GM19452 (cell line): ENCODE data around the gene TMEM259.
A peak's percentile ranks its signal among the peaks of the same experiment; 100 is the strongest.
"Not testable (repeated sequence)": the region's sequence is repeated elsewhere in the genome, so short reads cannot be mapped to it uniquely, and the experiment has no call there.

Experiments used
- ATAC-seq: cut with Tn5 transposase; IDR thresholded peaks from one replicate; pipeline ENCODE4 v1.9.1; 2021; ENCODE audit not compliant: unreplicated experiment

The TMEM259 gene

DNA sequence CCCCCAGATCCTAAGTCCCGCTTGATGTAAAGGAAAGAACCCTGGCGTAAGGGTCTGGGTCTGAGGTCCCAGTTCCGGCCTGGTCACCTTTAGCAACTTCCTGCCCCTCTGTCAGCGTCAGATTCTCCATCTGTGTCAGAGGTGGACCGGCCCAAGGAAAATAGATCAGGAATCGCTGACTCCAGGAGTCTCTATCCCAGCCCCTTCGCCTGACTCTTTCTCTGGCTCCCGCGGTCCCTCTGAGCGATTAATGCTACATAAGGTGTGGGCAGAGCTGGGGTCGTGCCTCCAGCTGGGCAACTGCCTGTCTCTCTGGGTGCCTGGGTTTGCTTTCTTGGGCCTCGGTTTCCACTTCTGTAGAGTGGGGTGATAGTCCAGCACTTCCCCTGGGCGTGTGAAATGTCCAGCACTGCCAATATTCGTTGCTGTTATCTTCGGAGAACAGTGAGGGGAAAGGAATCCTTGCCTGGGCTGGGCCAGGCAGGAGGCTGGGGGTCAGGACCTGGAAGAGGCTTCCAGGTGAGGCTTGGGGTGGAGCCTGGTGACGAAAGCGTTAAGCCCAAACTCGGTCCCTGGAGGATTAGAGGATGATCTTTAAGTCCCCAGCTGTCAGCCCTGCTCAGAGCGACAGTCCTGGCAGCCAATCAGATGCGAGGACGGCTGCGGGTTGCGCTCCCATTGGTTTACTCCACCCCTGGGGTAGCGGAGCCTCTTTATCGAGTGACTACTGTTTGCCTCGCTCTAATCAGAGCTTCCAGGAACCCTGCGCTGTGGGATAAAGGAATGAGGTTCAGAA, 19.8 kb upstream of the TMEM259 start:
- ATAC-seq: peak; percentile 48

- ATAC-seq: peak; percentile 65
These were observed 18.9 kb upstream of the TMEM259 start, which contains the start of gene ABCA7 for GRCh38 chr19:1039646-1040475. Gene ABCA7, plus strand, starts transcription at chr19:1040107. Its CDS starts 1,255 bp downstream, at chr19:1041362.

DNA sequence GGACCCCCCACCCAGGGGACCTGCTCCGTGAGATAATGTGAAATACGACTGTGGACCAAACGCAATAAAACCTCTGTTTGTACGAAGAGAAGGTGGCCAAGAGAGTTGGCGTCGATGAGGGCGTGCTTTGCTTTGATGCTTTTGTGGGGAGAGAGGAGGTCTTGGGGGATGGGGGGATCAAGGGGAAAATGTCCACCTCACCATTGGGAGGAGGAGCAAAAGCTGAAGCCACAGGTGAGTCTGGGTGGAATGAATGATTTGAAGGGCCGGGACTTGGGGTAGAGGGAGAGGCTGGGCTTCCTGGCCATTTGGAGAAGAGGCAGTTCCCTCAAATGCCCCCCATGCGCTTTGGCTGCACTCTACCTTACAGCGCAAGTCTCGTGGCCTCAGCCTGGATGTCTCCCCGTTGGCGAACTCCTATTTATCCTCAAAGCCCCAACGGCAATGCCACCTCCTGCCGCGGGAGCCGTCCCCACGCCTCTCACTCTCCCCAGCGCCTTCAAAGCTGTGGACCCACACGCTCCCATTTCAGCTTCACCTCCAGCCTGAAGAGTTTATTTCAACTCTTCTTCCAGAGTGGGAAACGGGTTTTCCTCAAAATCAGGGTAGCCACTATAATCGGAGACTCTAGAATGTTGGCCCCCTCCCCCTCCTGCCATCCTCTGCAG, 18.2 kb upstream of the TMEM259 start:
- no peak for ATAC-seq

GRCh38 chr19:1037621-1038064, 16.7 kb upstream of the TMEM259 start:
- ATAC-seq: no peak

DNA sequence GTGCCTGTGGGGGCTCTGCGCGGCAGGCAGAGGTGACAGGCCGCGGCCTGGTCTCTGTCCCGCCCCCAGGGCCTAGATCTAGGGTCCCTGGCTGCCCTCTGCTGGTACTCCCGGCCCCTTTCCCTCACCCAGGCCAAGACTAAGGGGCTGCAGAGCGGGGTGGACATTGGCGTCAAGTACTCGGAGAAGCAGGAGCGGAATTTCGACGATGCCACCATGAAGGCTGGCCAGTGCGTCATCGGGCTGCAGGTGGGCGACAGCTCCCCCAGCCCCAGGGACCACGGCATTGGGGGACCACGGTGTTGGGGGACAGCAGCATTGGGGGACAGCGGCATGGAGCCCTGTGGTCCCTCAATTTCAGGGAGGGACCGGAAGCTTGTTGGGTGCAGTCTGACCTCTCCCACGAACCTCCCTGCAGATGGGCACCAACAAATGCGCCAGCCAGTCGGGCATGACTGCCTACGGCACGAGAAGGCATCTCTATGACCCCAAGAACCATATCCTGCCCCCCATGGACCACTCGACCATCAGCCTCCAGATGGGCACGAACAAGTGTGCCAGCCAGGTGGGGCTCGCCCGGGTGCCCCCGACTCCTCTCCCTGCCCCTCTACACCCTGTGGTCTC, 15.2 kb upstream of the TMEM259 start:
- ATAC-seq: no peak

- no peak for ATAC-seq
These were observed 11.4 kb upstream of the TMEM259 start for GRCh38 chr19:1032264-1032867.

GRCh38 chr19:1028062-1028926, 7.4 kb upstream of the TMEM259 start:
- ATAC-seq: no peak

DNA sequence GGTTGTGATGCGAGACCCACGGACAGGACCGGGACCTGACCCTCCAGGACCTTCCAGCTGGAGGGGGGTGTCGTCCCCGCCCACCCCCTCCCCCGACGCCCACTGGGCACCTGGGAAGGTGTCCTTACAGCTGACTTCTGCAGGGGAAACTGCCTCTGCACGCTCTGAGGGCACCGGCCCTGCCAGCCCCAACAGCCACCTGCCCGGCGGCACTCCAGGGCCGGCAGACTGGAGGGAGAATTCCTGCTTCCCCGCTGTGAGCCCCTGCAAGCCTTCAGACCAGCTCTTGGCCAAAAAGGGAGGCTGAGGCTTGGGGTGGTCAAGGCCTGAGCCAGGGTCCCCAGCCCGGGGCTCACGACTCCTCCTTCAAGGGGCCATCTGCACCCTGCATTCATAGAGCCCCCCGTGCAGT, 6.7 kb upstream of the TMEM259 start:
- no peak for ATAC-seq

DNA sequence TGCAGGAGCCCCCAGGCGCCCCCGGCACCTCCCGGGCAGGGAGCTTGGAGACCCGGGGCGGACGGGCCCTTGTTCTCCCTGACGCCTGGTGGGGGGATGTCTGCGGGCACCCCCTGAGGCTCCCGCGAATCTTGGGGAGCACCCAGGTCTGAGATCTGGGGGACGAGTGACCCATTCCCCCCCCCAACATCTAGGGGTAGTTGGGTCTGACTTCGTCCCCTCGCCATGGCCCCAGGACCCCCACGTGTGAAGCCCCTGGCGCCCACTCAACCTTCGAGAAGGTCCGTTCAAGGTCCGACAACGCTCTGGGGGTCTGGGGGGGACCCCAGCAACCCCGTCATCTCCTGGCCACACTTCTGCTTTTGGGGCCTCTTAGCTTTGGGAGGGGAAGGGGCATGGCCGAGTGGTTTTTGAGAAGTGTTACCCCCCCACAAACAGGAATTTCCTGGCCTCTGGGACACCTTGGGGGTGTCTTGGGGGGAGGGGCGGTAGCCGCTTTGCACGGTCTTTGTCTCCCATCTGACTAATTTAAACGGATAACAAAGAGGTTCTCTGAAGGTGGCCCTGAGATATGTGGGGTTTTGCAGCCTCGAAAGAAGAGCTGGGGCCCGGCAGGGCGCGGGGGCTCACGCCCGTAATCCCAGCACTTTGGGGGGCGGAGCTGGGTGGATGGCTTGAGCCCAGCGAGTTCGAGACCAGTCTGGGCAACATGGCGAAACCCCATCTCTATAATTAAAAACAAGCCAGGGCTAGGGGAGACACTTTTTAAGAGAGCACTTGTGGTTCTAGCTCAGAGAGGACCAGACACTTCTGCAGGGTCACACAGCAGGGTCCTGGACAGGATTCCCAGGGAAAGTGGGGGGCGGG, 6.1 kb upstream of the TMEM259 start:
- no peak for ATAC-seq

- ATAC-seq: no peak
These were observed 5.2 kb upstream of the TMEM259 start, which contains the start of gene CNN2 for GRCh38 chr19:1025960-1026782. Gene CNN2, plus strand, starts transcription at chr19:1026608. Its CDS starts 54 bp downstream, at chr19:1026662.

DNA sequence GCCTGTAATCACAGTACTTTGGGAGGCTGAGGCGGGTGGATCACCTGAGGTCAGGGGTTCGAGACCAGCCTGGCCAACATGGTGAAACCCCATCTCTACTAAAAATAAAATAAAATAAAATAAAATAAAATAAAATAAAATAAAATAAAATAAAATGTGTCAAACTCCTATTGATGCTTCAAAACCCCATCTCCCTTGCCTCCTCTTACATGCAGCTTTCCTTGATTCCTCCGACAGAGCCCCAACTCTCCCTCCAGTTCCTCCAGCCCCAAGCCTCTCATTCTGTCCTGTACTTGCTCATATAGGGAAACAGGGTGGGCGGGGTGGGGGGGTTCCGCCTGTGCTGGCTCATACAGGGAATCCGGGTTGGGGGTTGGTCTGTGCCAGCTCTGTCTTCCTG, 4.2 kb upstream of the TMEM259 start:
- ATAC-seq: not testable (repeated sequence)

- not testable (repeated sequence) for ATAC-seq
These were observed 2.9 kb upstream of the TMEM259 start for GRCh38 chr19:1023883-1024188.

DNA sequence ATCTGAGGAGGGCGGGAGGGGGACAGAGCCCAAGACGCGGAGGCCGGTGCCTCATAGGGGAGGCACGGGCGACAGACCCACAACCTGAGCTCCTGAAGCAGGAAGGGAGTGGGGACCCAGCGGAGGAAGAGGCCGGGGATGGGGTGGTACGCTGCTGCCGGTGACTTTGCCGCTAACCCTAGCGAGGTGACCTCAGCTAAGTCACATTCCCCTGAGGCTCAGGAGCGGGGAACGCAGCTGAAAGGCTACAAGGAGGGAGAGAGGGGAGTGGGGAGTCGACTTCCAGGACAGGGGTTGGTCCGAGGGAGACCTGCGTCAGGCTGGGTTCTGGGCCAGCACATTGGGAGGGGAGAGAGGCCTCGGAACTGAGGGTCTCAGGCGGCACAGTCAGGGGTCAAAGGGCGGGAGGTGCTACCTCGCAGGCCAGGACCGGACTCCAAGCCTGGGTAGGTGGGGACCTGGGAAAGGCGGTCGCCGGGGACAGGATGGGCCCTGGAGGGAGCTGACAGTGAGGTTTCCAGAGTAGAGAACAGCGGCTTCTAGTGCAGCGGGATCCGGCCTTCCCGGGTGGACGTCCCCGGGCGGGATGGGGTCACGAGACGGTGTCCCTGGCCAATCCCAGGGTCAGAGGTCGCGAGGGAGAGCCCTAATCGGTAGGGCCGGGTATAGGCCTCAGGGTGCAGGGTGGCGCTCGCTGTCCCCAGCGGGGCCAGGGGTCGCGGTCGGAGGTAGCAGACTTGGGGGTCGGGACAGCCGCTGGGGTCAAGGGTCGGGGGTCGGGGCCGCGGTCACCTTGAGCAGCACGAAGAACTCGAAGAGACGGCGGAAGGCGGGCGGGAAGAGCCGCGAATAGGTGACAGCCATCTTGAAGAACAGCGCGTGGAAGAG, 699 bp downstream of the TMEM259 start:
- no peak for ATAC-seq

DNA sequence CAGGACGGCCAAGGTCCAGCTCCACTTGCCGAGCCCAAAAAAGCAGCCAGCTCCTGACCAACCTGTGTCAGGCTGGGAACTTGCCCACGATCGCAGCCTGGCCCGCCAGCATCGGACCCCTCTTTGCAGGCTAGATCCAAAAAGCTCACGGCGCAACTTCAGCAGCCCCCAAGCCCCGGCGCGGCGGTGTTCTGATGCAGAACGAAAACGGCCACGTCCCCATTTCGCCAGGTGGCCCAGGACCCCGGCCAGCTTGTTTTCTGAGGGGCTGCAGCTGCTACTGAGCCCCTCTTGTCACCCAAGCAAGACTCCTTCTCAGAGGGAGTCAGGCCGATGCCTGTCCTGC, 1.3 kb downstream of the TMEM259 start:
- no peak for ATAC-seq

DNA sequence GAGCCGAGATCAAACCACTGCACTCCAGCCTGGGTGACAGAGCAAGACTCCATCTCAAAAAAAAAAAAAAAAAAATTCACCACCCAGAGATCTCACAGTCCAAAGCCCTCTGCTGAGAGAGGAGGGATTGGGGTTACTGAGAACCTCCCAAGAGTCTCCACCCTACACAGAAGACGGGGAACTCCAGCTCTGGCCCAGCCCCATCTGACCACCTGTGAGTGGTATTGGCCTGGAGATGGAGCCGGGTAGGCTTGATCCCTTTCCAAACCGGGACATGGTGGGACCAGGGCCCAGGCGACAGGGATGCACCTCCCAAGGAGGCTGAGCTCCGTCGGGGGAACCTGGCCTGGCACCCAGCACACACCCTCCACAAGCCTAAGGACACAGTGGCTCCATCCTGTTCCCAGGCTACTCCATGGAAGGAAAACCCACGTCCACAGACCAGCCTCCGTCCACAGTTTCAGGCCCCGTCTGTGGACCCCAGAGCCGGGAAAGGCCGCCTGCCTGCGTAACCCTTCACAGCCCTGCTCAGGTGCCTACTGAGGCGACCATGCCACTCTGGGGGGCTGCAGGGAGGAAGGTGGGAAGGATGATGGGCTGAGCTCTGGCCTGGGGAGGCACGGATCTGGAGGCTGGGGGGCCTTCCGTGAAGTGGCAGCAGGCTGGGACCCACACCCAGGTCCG, 1.8 kb downstream of the TMEM259 start:
- ATAC-seq: no peak

DNA sequence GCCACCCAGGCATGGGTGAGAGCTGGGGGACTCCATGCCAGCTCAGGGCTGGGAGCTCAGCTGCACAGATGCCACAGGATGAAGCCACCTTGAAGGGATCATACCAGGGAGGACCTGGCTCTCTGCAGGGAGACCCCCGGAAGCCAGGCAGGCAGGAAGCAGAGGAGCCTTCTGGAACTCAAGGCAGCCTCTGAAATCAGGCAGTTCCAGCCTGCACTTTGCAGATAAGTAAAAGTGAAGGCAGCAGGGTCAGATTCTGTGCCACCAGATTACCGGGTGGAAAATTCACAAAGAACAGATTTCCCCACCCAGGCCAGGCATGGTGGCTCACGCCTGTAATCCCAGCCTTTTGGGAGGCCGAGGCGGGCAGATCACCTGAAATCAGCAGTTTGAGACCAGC, 2.5 kb downstream of the TMEM259 start:
- ATAC-seq: no peak
